Cardiac fibroblast (primary cell): ENCODE data around the gene OMA1.
A peak's percentile ranks its signal among the peaks of the same experiment; 100 is the strongest.

Source experiments
- DNase-seq, 2 donors: peaks; one replicate each; pipeline versions ENCODE4 v3.0.0 to v3.0.0-alpha.2; 2010; ENCODE audit warnings: low read depth in 2 of 2
- H3K4me3 ChIP-seq, 2 donors: replicated peaks in 1 of 2; 1 replicate in 1 of 2; 2 replicates in 1 of 2; pipeline ENCODE4 v1.5.1; 2011; ENCODE audit warnings: low read depth in 2 of 2, low read length in 2 of 2, mild to moderate bottlenecking in 2 of 2, moderate library complexity in 1 of 2
- TF ChIP-seq, protein P1 (sequence below): IDR thresholded peaks from one replicate; pipeline ENCODE4 v1.5.1; 2011; ENCODE audit warnings: low read depth, mild to moderate bottlenecking, low read length, inconsistent platforms

OMA1 gene

GRCh38 chr1:58437623-58438022 is 108.9 kb downstream of the OMA1 start:
- H3K4me3 ChIP-seq: no peak overlapping the region
- DNase-seq: no peak
- TF ChIP-seq, protein P1, sequence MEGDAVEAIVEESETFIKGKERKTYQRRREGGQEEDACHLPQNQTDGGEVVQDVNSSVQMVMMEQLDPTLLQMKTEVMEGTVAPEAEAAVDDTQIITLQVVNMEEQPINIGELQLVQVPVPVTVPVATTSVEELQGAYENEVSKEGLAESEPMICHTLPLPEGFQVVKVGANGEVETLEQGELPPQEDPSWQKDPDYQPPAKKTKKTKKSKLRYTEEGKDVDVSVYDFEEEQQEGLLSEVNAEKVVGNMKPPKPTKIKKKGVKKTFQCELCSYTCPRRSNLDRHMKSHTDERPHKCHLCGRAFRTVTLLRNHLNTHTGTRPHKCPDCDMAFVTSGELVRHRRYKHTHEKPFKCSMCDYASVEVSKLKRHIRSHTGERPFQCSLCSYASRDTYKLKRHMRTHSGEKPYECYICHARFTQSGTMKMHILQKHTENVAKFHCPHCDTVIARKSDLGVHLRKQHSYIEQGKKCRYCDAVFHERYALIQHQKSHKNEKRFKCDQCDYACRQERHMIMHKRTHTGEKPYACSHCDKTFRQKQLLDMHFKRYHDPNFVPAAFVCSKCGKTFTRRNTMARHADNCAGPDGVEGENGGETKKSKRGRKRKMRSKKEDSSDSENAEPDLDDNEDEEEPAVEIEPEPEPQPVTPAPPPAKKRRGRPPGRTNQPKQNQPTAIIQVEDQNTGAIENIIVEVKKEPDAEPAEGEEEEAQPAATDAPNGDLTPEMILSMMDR: no peak

DNA sequence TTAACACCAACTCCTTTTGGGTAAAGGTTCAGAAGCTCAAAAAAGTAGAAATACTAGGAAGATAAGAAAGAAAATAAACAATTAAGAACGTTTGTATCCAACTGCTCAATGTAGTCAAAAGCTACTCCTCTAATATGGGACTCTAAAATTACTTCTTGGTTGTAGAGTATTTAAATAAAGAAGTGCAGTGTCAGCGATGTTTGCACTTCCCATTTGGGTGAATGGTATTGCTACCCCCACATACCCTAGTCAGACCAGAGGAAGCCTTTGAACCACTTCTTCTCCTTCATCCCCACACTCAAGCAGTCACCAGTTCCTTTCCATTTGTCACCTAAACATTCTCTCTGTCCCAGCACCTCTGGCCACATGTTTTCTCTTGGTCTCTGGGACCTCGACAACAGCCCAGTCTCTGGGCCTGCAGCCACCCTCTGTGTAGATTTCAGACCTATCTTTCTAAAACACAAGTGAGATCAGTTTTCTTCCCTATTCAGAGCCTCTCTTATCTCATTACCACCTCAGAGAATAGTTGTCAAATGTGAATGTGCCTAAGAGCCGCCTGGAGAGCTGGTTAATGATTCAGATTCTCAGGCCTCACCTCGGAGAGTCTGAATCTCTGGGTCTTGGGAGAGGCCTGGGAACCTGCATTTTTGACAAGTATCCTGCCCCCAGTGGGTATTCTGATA is 109.8 kb downstream of the OMA1 start:
- no peak for DNase-seq
- no peak overlapping the region for H3K4me3 ChIP-seq
- TF ChIP-seq, protein P1: no peak

DNA sequence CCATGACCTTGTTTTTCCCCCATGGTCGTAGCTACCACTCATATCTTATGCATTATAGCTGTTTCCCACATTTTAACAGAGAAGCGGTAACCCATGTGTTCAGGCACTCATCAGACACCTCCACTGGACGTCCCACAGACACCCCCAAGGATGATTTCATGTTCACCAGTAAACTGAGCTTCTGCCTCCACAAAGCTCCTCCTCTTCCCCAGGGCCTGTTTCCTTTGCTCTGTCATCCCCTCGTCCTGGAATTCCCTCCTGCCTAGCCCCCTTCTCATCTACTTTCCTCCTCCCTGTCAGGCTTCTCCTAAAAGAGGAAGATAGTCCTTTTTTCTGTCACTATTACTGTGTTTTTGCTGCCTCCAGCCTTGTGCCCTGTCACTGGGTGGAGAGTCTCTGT is 111.2 kb downstream of the OMA1 start:
- TF ChIP-seq, protein P1: no peak
- no peak overlapping the region for H3K4me3 ChIP-seq
- no peak for DNase-seq

- TF ChIP-seq, protein P1: no peak
- no peak overlapping the region for H3K4me3 ChIP-seq
- DNase-seq: no peak
Observed at GRCh38 chr1:58434607-58435006, 111.9 kb downstream of the OMA1 start.

DNA sequence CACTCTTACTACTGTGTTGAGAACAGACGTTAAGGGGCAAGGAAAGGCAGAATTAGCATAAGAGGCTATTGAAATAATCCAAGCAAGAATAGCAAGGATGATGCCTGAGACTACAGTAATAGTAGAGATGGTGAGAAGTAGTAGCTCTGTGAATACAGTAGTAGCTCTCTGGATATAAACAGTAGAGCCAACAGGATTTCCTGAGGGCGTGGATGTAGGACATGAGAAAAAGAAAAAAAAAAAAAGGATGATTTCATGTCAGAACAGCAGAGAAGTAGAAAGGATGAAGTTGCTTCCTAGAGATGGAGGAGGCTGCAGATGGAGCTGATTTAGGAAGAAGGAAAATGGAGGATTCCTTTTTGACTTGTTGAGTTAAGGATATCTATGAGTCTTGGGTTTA is 112.3 kb downstream of the OMA1 start:
- no peak overlapping the region for H3K4me3 ChIP-seq
- DNase-seq: no peak
- TF ChIP-seq, protein P1: no peak

DNA sequence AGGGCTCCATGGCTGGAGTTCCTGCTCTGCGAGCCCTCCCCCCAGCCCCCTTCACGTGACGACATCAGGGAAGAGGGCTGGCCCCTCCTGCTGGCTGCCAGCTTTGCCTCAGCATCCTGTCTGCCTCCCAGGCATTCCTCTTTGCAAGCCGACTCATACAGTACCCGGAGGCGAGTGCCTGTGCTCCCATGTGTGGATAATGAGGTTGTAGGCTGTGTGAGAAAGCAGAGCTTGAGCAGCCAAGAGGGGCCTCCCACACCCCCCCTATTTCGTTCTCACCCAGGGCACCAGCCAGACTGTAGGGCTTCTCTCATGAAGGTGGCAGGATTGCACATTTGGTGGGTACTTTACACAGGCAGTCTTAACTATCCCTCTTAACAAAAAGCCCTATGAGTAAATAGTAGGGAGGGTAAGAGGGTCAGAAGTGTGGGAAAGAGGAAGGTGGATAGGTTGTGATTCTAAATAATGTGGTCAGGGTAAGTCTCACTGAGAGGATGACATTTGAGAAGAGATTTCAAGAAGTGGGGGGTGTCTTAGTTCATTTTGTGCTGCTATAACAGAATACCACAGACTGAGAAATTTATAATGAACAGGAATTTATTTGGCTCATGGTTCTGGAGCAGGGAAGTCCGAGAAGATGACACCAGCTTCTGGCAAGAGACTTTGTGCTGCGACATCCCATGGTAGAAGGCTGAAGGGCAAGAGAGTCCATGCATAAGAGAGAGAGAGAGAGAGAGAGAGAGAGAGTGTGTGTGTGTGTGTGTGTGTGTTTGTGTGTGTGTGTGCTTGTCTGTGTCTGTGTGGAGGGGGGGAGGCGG is 113.5 kb downstream of the OMA1 start:
- no peak overlapping the region for H3K4me3 ChIP-seq
- DNase-seq: peak; percentile 42 to 52
- TF ChIP-seq, protein P1: no peak
